HCT116 (cell line): ENCODE data around the gene GGNBP2. TPM values are rescaled to one million over a fixed set of nuclear protein-coding genes. Genes with fewer than 3 reads are reported as not detected.

Experiments used
- ATAC-seq: fragments of 200-7000 bp; cut with Tn5 transposase; 2 replicates; pipeline ENCODE4 v1.9.1; 2020; ENCODE audit warnings: mild to moderate bottlenecking, moderate library complexity
- BruUV-seq: library from RNA; stranded (reverse); fragments of 400-500 nt; replicated peaks from 2 replicates; lab custom pipeline; 2021; lab: Mats Ljungman, UMichigan
- CTCF ChIA-PET: fragments of 300-600 bp; sonication (Branson Sonifier 250); formaldehyde crosslinking; loops from one replicate; lab custom pipeline; 2021; ENCODE audit warnings: antibody characterized with exemption; lab: Charles Lee
- POLR2A ChIA-PET: fragments of 300-600, 350-600 bp; sonication (Branson Sonifier 250); formaldehyde crosslinking; loops from one replicate; lab custom pipeline; 2021; ENCODE audit warnings: antibody characterized with exemption; lab: Charles Lee
- RAD21 ChIA-PET, 2 experiments: fragments of 300-600 bp; sonication (Branson Sonifier 250); formaldehyde crosslinking; loops; one replicate each; lab custom pipeline; 2023; ENCODE audit warnings: low total read pairs in 2 of 2; ENCODE audit not compliant: uncharacterized antibody in 2 of 2, unreplicated experiment in 2 of 2, low non-redundant PET in 1 of 2; lab: Charles Lee
- DNase-seq: peaks from one replicate; pipeline ENCODE4 v3.0.0-alpha.2; 2010; ENCODE audit warnings: low read depth, low spot score
- H2AFZ ChIP-seq: fragments of 200-600 bp; shearing (Covaris generic), sonication (generic); 2 replicates; pipeline ENCODE4 v1.6.1; 2017; ENCODE audit warnings: low read depth, mixed run types, mixed read lengths, antibody characterized with exemption, low read length; ENCODE audit not compliant: poor library complexity, severe bottlenecking
- H3K27ac ChIP-seq: 2 replicates; pipeline ENCODE4 v1.5.1; 2012; ENCODE audit warnings: low read depth, low read length
- H3K27me3 ChIP-seq: fragments of 200-600 bp; sonication (generic); 2 replicates; pipeline ENCODE4 v1.6.1; 2016; ENCODE audit warnings: mixed run types, low read length, mixed read lengths; ENCODE audit not compliant: insufficient read depth
- H3K36me3 ChIP-seq, 2 experiments: fragments of 200-500 bp in 1 of 2; fragments of 200-600 bp in 1 of 2; sonication (Bioruptor generic) in 1 of 2; sonication (generic) in 1 of 2; 2 replicates each; pipeline versions ENCODE4 v1.5.1 to v1.6.1; 2014 to 2016; ENCODE audit warnings: low read length in 2 of 2, inconsistent platforms in 1 of 2, mixed read lengths in 1 of 2, mixed run types in 1 of 2; ENCODE audit not compliant: insufficient read depth in 2 of 2, control insufficient read depth in 1 of 2
- H3K4me1 ChIP-seq, 2 experiments: fragments of 200-600 bp in 1 of 2; sonication (generic) in 1 of 2; 2 replicates each; pipeline versions ENCODE4 v1.5.1 to v1.6.1; 2012 to 2017; ENCODE audit warnings: low read length in 2 of 2, inconsistent platforms in 1 of 2, mild to moderate bottlenecking in 1 of 2, mixed read lengths in 1 of 2, mixed run types in 1 of 2, moderate library complexity in 1 of 2; ENCODE audit not compliant: insufficient read depth in 2 of 2, control insufficient read depth in 1 of 2
- H3K4me2 ChIP-seq: fragments of 200-600 bp; sonication (generic); 2 replicates; pipeline ENCODE4 v1.6.1; 2017; ENCODE audit warnings: mixed run types, low read length, mixed read lengths
- H3K4me3 ChIP-seq, 2 experiments: fragments of 200-600 bp in 1 of 2; sonication (generic) in 1 of 2; replicated peaks in 1 of 2; 2 replicates each; pipeline ENCODE4 v1.5.1; 2011 to 2016; ENCODE audit warnings: low read length in 2 of 2, control low read depth in 1 of 2, low read depth in 1 of 2, mild to moderate bottlenecking in 1 of 2, mixed read lengths in 1 of 2, mixed run types in 1 of 2
- H3K79me2 ChIP-seq: fragments of 200-600 bp; sonication (generic); 2 replicates; pipeline ENCODE4 v1.6.1; 2017; ENCODE audit warnings: mild to moderate bottlenecking, mixed run types, low read length, moderate library complexity, mixed read lengths; ENCODE audit not compliant: insufficient read depth
- H3K9ac ChIP-seq: fragments of 200-600 bp; sonication (generic); 2 replicates; pipeline ENCODE4 v1.6.1; 2016; ENCODE audit warnings: low read length, mixed read lengths
- H3K9me2 ChIP-seq: fragments of 200-600 bp; sonication (generic), shearing (Covaris generic); 2 replicates; pipeline ENCODE4 v1.6.1; 2017; ENCODE audit warnings: mixed run types, mild to moderate bottlenecking, moderate library complexity; ENCODE audit not compliant: insufficient read depth
- H3K9me3 ChIP-seq, 2 experiments: fragments of 200-500 bp in 1 of 2; fragments of 200-600 bp in 1 of 2; sonication (Bioruptor generic) in 1 of 2; sonication (generic) in 1 of 2; 2 replicates each; pipeline ENCODE4 v1.6.1; 2014 to 2017; ENCODE audit warnings: low read length in 2 of 2, mixed read lengths in 2 of 2, inconsistent platforms in 1 of 2, low read depth in 1 of 2, mild to moderate bottlenecking in 1 of 2, mixed run types in 1 of 2, moderate library complexity in 1 of 2; ENCODE audit not compliant: control insufficient read depth in 1 of 2, insufficient read depth in 1 of 2
- H4K20me1 ChIP-seq: fragments of 200-600 bp; sonication (generic), shearing (Covaris generic); 2 replicates; pipeline ENCODE4 v1.6.1; 2017; ENCODE audit warnings: mixed run types, mild to moderate bottlenecking, moderate library complexity; ENCODE audit not compliant: insufficient read depth
- JUND ChIP-seq: IDR thresholded peaks from 2 replicates; pipeline ENCODE4 v1.6.1; 2012
- POLR2A ChIP-seq: IDR thresholded peaks from 2 replicates; pipeline ENCODE4 v1.7.0; 2011; ENCODE audit warnings: borderline replicate concordance; ENCODE audit not compliant: insufficient read depth, insufficient read length; ENCODE audit errors: extremely low read depth
- POLR2AphosphoS5 ChIP-seq: IDR thresholded peaks from 2 replicates; pipeline ENCODE4 v1.6.1; 2011; ENCODE audit warnings: mild to moderate bottlenecking, low read depth, low read length, moderate library complexity
- RAD21 ChIP-seq: IDR thresholded peaks from 2 replicates; pipeline ENCODE4 v1.6.1; 2012; ENCODE audit warnings: low read depth, mild to moderate bottlenecking
- SIN3A ChIP-seq: IDR thresholded peaks from 2 replicates; pipeline ENCODE4 v1.6.1; 2012; ENCODE audit warnings: low read depth
- SP1 ChIP-seq: IDR thresholded peaks from 2 replicates; pipeline ENCODE4 v1.6.1; 2012; ENCODE audit warnings: low read depth
- TCF7L2 ChIP-seq: IDR thresholded peaks from 2 replicates; pipeline ENCODE4 v1.7.0; 2011; ENCODE audit warnings: borderline replicate concordance, inconsistent platforms; ENCODE audit not compliant: insufficient read depth, insufficient read length; ENCODE audit errors: extremely low read depth
- ZFX ChIP-seq: fragments of 450-650 bp; IDR thresholded peaks from 2 replicates; pipeline ENCODE4 v1.6.1; 2017
- intact Hi-C: fragments of 100-400 bp; cut with micrococcal nuclease; formaldehyde crosslinking; loops from 2 replicates; pipeline ENCODE4 v1.10.0; 2022
- total RNA-seq: library from RNA; stranded (reverse); gene quantifications from one replicate; pipeline ENCODE4 v1.2.1, GENCODE V29; 2021; ENCODE audit not compliant: unreplicated experiment

GGNBP2 gene
- total RNA-seq, 1 experiment from 2014 or later = 58.2 TPM

DNA sequence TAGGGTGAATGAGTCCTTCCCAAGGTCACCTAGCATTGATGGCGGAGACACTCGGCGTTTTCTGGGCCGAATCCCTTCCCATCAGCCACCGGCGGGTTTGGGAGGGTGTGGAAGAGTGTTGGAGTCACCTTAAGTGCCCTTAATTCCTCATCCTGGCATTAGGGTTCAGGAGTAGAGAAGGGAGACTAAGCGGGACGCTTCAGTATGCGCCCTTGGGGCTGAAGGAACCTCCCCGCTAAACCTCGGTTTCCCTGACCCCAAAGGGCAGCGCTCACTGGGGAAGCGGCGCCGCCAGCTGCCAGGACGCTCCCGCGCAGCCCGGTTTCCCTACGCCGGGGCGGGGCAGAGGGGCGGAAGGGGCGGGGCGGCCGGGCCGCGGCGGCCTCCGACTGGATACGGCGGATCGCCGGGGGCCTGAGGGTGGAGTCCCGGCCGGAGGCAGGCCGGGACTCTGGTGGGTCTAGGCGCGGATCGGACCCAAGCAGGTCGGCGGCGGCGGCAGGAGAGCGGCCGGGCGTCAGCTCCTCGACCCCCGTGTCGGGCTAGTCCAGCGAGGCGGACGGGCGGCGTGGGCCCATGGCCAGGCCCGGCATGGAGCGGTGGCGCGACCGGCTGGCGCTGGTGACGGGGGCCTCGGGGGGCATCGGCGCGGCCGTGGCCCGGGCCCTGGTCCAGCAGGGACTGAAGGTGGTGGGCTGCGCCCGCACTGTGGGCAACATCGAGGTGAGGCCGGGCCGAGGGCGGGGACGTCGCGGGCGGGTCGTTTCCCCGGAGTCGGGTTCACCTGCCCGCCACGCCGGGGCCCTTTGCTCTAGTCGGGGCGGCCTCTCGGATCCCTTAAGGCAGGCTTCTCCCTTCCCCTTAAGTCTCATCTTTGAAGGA, 47.0 kb downstream of the GGNBP2 start, which contains the start of gene DHRS11:
TSS of gene DHRS11 (plus strand) at position 446 of the 882 bp plus-strand sequence. CDS start at position 577, 131 bp downstream.
- BruUV-seq = no TSS peak
- ChIA-PET RAD21 (interaction anchor here in 1 of 2 experiments (1.8 kb wide), 1 partner anchor 9 kb away, joined by 5 read pairs; the partner anchor contains the start of gene MRM1), POLR2A (interaction anchor here (0.6 kb wide), 1 partner anchor 15 kb away, joined by 3 read pairs; no protein-coding TSS in a partner anchor), CTCF (interaction anchor here (3.4 kb wide), 1 partner anchor 10 kb away, joined by 20 read pairs; the partner anchor contains the start of gene MRM1)
- no peaks in the 10 kb centered on the region for H3K9me2 ChIP-seq
- H3K9ac ChIP-seq = peak within 1 kb of the TSS; percentile 93
- intact Hi-C loops = no loop called here
- H3K4me2 ChIP-seq = peak within 1 kb of the TSS; percentile 93
- DNase-seq (peak; percentile 19), ATAC-seq (peak; percentile 96)
- H3K4me1 ChIP-seq = peaks cover 6 to 23% of the 10 kb centered on the region in 2 experiments
- peaks cover 13 to 15% of the 10 kb centered on the region in 2 experiments for H3K36me3 ChIP-seq
- H3K27ac ChIP-seq = peak within 1 kb of the TSS; percentile 78
- H2AFZ ChIP-seq = no peak within 1 kb of the TSS
- H3K27me3 ChIP-seq = no peaks in the 10 kb centered on the region
- H3K79me2 ChIP-seq = peaks cover 26% of the 10 kb centered on the region
- H3K4me3 ChIP-seq = peak within 1 kb of the TSS; percentile 67 to 93
- TF ChIP-seq TCF7L2 = no peak
- peak; percentile 51; the same call in 1 of the 2 replicates for TF ChIP-seq SIN3A
- no peak for TF ChIP-seq JUND
- peak; percentile 81 for TF ChIP-seq POLR2A
- TF ChIP-seq SP1 = peak; percentile 42
- peak; percentile 28; the same call in 1 of the 2 replicates for TF ChIP-seq RAD21
- peak; percentile 74 for TF ChIP-seq POLR2AphosphoS5
- peak; percentile 77 for TF ChIP-seq ZFX
- H4K20me1 ChIP-seq = no peaks in the 10 kb centered on the region
- no peaks in the 10 kb centered on the region for H3K9me3 ChIP-seq
